Epithelial cell of prostate (primary cell): ENCODE measurements around the gene DNAH3.
"Not testable (repeated sequence)": the region's sequence is repeated elsewhere in the genome, so short reads cannot be mapped to it uniquely, and the experiment has no call there.

Source experiments
- DNase-seq: peaks from one replicate; pipeline ENCODE4 v3.0.0-alpha.2; 2011; ENCODE audit warnings: low read depth, low spot score
- H3K27ac ChIP-seq: fragments of 450-650 bp; 2 replicates; pipeline ENCODE4 v1.5.1; 2017; ENCODE audit warnings: mild to moderate bottlenecking

DNAH3 gene, protein sequence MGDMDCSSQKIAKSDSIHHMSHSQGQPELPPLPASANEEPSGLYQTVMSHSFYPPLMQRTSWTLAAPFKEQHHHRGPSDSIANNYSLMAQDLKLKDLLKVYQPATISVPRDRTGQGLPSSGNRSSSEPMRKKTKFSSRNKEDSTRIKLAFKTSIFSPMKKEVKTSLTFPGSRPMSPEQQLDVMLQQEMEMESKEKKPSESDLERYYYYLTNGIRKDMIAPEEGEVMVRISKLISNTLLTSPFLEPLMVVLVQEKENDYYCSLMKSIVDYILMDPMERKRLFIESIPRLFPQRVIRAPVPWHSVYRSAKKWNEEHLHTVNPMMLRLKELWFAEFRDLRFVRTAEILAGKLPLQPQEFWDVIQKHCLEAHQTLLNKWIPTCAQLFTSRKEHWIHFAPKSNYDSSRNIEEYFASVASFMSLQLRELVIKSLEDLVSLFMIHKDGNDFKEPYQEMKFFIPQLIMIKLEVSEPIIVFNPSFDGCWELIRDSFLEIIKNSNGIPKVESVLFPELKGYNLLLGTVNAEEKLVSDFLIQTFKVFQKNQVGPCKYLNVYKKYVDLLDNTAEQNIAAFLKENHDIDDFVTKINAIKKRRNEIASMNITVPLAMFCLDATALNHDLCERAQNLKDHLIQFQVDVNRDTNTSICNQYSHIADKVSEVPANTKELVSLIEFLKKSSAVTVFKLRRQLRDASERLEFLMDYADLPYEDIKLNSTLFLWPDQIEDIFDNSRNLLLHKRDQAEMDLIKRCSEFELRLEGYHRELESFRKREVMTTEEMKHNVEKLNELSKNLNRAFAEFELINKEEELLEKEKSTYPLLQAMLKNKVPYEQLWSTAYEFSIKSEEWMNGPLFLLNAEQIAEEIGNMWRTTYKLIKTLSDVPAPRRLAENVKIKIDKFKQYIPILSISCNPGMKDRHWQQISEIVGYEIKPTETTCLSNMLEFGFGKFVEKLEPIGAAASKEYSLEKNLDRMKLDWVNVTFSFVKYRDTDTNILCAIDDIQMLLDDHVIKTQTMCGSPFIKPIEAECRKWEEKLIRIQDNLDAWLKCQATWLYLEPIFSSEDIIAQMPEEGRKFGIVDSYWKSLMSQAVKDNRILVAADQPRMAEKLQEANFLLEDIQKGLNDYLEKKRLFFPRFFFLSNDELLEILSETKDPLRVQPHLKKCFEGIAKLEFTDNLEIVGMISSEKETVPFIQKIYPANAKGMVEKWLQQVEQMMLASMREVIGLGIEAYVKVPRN (N-terminal part only)

DNA sequence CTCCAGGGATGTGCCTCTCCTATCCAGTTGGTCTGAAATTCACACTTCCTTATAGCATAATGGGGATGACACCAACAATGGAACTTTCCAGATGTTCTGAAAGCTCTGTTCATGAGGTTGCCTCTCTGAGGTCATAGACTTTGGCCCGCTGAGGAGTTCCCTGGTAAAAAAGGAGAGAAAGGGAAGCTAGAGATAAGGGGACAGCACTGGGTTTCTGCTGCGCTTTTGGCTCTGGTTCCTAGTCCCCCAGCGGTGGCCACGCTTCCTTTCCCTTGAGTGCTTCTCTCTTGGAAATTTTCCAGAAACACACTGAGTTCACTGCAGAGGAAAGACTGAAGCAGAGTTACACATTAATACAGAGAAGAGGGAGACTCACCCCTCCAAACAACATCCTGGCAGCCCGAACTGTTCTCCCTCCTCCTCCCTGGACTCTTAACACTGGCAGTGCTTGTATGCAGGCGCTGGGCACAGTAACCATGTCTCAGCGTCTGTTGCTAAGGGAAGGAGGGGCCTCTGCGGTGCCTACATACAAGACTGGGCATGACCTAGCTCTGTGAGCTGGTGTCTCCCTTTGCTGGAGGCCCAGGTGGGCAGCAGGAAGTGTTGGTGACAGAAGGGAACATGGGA, at the start of gene DNAH3:
DNAH3 (minus strand) TSS at position 472 of the 627 bp plus-strand sequence. CDS start 527 bp downstream, outside the sequence.
- DNase-seq: peak; percentile 65
- peak within 1 kb of the TSS; percentile 18 for H3K27ac ChIP-seq

DNA sequence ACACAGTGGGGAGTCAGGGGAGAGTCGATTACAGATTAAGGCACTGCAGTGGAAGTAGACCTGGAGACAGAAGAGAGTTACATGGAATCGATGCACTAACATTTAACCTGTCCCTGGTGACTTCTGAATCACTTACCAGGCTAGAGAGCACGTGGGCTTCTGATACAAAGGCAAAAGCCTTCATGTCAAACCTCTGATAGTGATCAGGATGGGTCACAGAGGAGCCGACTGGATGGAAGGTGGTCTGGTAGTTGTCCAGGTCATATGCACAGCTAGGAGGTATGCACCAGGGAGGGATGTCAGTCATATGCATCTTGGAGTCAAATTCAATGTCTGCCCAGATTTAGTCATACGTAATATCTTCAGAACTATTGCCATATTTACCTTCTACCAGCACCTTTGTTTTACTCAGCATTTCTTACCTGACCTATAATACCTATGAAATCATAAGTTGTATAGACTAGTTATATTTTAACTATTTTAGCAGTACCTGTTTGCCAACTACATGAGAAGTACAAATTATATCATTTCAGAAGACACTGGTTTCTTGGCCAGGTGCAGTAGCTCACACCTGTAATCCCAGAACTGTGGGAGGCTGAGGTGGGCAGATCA, 49.1 kb upstream of the DNAH3 start:
- H3K27ac ChIP-seq: no peak overlapping the region
- DNase-seq: no peak

DNA sequence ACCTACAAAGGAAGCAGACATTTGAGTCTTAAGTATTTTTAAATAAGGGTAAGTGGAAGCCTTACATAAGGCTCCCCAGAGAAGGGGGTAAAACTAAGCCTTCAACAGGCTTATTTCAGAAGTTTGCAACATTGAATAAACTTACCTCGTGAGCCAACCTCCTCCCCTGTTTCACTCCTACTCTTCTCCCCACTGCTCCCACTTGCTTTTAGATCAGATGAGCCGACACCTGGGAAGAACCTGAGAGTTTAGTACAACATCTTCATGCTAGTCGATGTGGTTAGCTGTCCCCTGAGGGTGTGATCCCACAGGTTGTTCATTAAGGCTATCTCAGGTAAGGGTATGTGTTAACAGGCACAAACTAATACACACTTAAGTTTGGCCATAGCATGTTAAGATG, 47.0 kb upstream of the DNAH3 start:
- no peak for DNase-seq
- H3K27ac ChIP-seq: no peak overlapping the region

DNA sequence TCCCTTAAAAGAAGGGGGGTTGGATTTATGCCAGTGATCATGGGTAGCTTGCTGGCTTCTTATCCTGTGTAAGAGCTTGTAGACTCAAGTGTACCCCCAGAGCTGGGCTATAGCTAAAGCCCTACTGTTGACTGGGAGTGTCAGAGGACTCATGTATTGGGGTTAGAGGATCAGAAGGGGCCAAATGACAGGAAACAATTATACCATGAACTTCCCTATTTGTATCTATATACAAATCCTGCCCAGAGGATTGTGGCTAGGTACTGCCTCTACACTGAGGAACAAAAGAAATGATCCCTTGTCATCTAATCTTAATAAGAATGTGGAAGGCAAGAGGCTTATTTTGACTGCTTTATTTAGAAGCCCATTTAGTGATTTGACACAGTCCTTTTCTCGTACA, 46.5 kb upstream of the DNAH3 start:
- DNase-seq: no peak
- H3K27ac ChIP-seq: no peak overlapping the region

DNA sequence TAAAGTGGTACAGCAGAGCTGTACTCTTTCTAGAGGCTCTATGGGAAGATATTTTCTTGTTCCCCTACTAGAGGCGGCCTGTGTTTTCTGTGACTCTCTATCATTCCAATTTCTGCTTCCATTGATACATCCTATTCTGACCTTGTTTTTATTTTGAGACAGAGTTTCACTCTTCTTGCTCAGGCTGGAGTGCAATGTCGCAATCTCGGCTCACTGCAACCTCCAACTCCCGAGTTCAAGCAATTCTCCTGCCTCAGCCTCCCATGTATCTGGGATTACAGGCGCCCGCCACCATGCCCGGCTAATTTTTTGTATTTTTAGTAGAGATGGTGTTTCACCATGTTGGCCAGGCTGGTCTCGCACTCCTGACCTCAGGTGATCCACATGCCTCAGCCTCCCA, 44.7 kb upstream of the DNAH3 start:
- not testable (repeated sequence) for H3K27ac ChIP-seq, DNase-seq

DNA sequence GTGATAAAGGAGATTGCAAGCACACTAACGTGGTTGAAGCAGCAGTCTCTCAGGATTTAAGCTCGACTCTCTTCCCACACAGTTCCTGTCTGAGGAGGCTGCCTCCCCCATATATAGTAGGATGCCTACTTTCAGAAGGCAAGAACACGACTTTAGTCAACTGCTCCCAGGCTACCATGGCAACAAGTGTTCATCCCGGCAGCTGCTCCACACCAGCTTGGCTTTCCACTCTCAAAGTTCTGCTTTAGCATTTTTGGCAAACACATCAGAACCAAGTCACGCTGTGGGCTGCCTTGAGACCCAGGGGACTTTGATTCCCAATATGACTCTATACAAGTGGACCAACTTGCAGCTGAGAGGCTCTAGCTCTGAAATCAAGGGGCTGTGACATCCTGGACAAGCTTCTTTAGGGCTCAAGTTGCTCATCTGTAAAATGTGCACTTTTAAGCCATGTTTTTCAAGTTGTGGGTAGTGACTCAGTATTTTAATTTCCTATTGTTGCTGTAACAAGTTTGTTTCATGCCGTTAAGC, 44.2 kb upstream of the DNAH3 start:
- no peak for DNase-seq
- H3K27ac ChIP-seq: no peak overlapping the region

DNA sequence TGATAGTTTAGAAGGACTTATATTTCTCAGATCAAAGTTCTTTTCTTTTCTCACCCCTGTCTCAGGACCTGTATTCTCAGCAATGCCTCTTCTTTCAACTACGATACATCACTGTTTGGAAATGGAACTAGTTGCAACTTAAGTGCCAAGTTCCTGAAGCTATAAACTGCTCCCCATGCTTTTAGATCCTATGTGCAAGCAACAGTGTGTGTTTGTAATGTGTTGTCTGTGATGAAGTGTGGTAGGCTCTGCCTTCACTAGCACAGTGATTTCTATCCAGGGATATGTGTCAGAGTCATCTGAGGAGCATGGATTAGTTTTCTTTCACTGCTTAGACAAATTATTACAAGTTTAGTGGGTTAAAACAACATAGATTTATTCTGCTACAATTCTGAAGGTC, 42.3 kb upstream of the DNAH3 start:
- DNase-seq: no peak
- no peak overlapping the region for H3K27ac ChIP-seq

DNA sequence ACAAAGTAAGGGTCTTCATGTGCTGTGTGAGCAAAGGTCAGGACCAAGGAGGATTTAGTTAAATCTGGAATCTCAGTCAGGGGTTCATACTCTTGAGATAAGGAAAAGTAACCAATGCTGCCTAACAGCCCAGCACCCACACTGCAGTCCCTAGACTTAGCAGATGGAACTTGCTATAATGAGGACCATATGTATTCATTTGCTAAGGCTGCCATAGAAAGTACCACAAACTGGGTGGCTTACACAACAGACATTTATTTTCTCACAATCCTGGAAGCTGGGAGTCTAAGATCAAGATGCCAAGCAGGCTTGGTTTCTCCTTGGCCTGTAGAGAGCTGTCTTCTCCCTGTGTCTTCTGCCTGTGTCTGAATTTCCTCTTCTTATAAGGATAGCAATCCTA, 40.0 kb upstream of the DNAH3 start:
- no peak for DNase-seq

DNA sequence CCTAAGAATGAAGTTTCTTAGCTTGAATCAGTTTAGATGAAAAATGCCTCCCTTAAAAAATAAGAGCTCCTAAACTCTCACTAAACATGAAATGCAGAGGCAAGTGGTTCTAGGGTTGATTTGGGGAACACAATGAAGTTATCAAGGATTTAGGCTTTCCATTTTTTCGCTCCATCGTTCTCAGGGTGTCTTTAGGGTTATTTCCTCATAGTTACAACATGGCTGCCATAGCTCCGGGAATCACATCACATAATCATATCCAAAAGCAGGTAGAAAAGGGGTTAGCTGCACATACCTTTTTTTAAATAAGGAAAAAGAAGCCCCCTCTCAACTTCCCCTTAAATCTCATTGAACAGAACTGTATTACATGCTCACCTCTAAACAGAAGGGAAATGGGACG, 39.4 kb upstream of the DNAH3 start:
- H3K27ac ChIP-seq: no peak overlapping the region
- DNase-seq: no peak

More for the DNA sequence above, 40.0 kb upstream of the DNAH3 start:
- H3K27ac ChIP-seq: no peak overlapping the region

DNA sequence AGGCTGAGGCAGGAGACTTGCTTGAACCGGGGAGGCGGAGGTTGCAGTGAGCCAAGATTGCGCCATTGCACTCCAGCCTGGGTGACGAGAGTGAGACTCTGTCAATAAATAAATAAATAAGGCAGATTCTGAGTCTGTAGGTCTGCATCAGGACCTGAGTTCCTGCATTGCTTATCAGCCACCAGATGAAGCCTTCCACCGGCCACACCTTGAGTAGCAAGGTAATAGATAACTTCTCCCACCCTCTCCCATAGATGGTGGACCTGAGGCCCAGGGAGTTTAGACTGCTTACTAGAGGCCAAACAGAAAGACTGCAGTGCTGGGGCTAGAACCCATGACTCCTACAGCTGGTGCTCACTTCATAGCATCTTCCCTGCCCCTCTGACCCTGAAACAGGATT, 38.7 kb upstream of the DNAH3 start:
- no peak for DNase-seq
- H3K27ac ChIP-seq: no peak overlapping the region

DNA sequence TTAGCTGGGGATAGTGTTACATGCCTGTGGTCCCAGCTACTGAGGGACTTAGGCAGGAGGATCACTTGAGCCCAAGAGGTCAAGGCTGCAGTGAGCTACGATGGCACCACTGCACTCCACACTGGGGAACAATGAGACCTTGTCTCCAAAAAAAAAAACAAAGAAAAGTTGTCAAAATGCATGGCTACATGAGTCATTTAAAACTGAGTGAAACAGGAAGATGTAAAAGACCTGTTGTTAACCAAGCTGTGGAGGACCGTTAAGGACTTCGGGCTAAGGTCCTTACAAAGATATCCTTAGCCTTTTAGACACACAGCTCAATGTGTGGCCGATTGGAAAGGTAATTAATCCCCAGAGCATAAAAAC, 35.7 kb upstream of the DNAH3 start:
- no peak for DNase-seq
- no peak overlapping the region for H3K27ac ChIP-seq

DNA sequence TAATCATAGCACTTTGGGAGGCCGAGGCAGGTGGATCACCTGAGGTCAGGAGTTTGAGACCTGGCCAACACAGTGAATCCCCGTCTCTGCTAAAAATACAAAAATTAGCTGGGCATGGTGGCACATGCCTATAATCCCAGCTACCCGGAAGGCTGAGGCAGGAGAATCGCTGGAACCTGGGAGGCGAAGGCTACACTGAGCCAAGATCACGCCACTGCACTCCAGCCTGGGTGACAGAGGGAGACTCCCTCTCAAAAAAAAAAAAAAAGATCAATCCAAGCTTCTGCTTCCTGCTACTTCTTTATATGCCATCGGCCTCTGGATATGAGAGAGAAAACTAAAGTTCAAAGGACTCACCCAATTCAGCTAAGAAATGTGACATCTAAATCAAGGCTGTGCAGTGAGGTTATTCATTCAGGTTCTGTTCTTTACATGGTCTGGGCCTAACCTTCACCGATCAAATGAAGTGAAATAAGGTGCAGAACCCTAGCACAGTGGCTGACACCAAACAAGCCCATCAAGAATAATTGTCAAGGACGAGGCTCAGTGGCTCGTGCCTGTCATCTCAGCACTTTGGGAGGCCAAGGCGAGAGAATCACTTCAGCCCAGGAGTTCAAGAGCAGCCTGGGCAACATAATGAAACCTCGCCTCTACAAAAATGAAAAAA, 35.1 kb upstream of the DNAH3 start:
- no peak for DNase-seq
- peak overlapping the region; percentile 44 for H3K27ac ChIP-seq

DNA sequence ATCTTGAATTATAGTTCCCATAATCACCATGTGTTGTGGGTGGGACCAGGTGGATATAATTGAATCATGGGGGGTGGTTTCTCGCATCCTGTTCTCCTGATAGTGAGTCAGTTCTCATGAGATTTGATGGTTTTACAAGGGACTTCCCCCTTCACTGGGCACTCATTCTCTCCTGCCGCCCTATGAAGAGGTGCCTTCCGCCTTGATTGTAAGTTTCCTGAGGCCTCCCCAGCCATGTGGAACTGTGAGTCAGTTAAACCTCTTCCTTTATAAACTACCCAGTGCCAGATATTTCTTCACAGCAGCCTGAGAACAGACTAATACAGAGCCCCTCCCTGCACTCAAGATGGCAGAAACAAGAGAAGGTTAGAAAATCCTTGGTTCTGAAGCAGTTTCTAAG, 34.2 kb upstream of the DNAH3 start:
- no peak for DNase-seq
- H3K27ac ChIP-seq: peak overlapping the region; percentile 44

DNA sequence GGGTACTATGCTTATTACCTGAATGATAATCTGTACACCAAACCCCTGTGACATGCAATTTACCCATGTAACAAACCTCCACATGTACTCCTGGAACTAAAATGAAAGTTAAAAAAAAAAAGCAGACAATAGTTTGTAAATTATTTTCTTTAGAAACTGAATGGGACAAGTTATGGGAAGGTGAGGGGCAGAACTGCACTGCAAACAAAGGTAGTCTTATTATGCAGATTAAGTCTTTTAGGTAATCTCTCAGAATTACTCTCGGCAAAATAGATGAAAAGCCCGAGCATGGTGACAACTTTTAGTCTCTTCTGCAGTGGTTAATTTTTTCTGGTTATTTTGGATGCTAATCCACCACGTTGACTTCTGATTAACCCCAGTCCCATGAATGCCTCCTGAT, 33.3 kb upstream of the DNAH3 start:
- H3K27ac ChIP-seq: peak overlapping the region; percentile 44
- DNase-seq: no peak

DNA sequence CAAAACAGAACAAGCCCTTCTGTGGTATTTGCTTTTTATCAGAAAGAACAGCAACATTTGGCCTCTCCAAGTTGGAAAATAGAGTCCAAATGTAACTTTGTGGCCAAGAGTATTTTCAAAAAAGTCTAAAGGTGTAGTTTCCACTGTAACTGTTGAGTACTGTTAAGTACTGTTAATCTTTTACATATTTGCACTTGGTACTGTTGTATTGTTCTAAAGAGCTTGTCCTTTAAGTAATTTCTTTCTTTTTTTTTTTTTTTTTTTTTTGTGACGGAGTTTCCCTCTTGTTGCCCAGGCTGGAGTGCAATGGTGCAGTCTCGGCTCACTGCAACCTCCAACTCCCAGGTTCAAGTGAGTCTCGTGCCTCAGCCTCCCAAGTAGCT, 29.3 kb upstream of the DNAH3 start:
- no peak for DNase-seq
- no peak overlapping the region for H3K27ac ChIP-seq

DNA sequence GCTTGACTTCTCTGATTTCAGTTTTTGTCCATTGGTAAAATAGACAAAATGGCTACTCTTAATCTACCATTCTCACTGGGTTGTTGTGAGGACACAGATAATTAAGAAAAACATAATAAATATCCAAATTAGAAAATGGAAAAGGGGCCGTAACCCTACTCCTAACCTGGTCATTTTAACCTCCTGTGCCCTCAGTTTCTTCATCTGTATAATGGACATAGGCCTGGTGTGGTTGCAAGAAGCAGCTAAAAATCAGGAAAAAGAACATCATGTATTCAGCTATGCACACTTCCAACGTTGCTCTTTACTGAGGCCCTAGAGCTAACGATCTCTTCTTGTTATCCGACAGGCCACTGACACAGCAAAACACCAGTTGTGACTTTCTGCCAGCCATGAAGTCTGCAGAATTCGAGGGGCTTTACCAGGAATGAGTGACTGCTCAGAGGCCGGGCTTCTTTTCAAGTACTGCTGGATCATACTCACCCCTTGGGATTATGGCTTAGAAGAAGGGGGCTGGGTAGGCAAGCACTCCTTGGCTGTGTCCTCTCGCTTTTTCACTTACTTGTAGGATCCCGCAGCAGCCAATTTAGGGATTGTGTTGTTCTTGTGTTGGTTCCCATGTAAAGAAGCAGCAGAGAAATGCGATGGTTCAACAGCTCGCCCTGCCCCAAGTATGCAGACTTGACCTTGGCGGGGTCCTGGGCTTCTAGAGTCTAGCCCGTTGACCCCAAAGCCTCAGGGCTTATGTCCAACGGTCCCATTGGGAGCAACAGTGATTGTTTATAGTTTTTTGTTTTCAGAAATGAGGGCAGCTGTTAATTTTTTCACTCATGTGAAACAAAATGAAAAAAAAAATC, 28.7 kb upstream of the DNAH3 start:
- no peak for DNase-seq
- H3K27ac ChIP-seq: no peak overlapping the region

DNA sequence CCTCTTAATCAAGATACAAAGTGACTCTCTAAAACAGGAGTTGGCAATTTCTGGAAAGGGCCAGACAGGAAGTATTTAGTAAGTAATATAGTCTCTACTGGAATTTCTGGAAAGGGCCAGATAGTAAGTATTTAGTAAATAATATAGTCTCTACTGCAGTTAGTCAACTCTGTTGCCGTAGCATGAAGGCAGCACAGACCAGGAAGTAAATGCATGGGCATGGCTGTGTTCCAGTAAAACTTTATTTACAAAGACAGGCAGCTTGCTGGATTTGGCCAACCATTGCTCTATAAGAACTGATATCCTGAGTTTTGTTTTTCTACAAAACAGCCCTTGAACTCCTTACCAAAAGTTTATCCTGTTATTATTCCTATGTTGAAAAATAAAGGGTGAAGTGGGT, 24.8 kb upstream of the DNAH3 start:
- no peak overlapping the region for H3K27ac ChIP-seq
- DNase-seq: no peak

DNA sequence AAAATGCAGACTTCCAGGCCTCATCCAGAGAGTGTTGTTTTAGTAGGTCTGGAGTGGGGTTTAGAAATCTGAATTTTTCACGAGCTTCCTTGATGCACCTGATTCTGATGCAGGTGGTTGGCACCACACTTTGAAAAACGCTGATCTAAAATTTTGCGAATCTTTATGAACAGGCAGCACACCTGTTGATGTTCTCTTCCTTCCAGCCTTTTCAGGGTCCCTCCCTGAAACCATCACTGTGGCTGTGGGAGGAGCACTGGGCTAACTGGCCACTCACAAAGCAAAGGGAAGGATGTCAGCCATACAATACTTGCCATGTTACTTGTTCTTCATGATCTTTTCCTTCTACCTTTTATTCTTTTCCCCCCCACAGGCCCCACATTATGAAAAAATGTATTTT, 22.0 kb upstream of the DNAH3 start:
- H3K27ac ChIP-seq: no peak overlapping the region
- DNase-seq: no peak
